GM12878 (cell line): ENCODE results near the gene ANGPTL2. TPM values are rescaled to one million over a fixed set of nuclear protein-coding genes. Genes with fewer than 3 reads are reported as not detected.

Experiments used
- ATAC-seq: fragments of 200-7000 bp; cut with Tn5 transposase; 3 replicates; pipeline ENCODE4 v1.9.1; 2020; ENCODE audit warnings: mild to moderate bottlenecking, moderate library complexity
- BruUV-seq: library from RNA; stranded (reverse); fragments of 400-500 nt; replicated peaks from 2 replicates; lab custom pipeline; 2021; lab: Mats Ljungman, UMichigan
- CTCF ChIA-PET: fragments of 300-600 bp; sonication (Branson Sonifier 250); formaldehyde crosslinking; extraction: SDS; loops from one replicate; lab custom pipeline; 2021; ENCODE audit warnings: inconsistent platforms; lab: Yijun Ruan, JAX
- POLR2A ChIA-PET: fragments of 350-600 bp; formaldehyde crosslinking; extraction: SDS; loops from one replicate; lab custom pipeline; 2021; ENCODE audit warnings: inconsistent platforms; lab: Charles Lee
- RAD21 ChIA-PET: fragments of 300-600 bp; sonication (Branson Sonifier 250); formaldehyde crosslinking; loops from one replicate; lab custom pipeline; 2023; ENCODE audit warnings: antibody characterized with exemption; ENCODE audit not compliant: unreplicated experiment; lab: Charles Lee
- SMC1A ChIA-PET: fragments of 300-600 bp; sonication (Branson Sonifier 250); formaldehyde crosslinking; loops from one replicate; lab custom pipeline; 2023; ENCODE audit not compliant: unreplicated experiment, uncharacterized antibody; lab: Charles Lee
- DNase-seq: peaks from one replicate; pipeline ENCODE4 v3.0.0-alpha.2; 2011; ENCODE audit warnings: low read depth, low spot score
- FAIRE-seq: peaks from 3 replicates; lab custom pipeline; 2011; peaks lifted over from hg19 to GRCh38; lab: Jason Lieb, UNC
- H2AFZ ChIP-seq: 2 replicates; pipeline ENCODE4 v1.6.0; 2011; ENCODE audit warnings: low read depth, low read length, control low read depth; ENCODE audit not compliant: control insufficient read depth
- H3K27ac ChIP-seq: 2 replicates; pipeline ENCODE4 v1.5.1; 2011; ENCODE audit warnings: control low read depth; ENCODE audit not compliant: control insufficient read depth, insufficient read depth
- H3K27me3 ChIP-seq, 2 experiments: replicated peaks in 1 of 2; 2 replicates each; pipeline versions ENCODE4 v1.6.0 to v1.6.1; 2011; ENCODE audit warnings: low read length in 1 of 2; ENCODE audit not compliant: control insufficient read depth in 2 of 2, insufficient read depth in 2 of 2
- H3K36me3 ChIP-seq, 2 experiments: 2 replicates each; pipeline ENCODE4 v1.5.1; 2011; ENCODE audit warnings: low read length in 1 of 2; ENCODE audit not compliant: control insufficient read depth in 2 of 2, insufficient read depth in 2 of 2
- H3K4me1 ChIP-seq: 2 replicates; pipeline ENCODE4 v1.6.1; 2011; ENCODE audit warnings: mild to moderate bottlenecking, low read length, moderate library complexity, mixed read lengths; ENCODE audit not compliant: control insufficient read depth, insufficient read depth
- H3K4me2 ChIP-seq: 2 replicates; pipeline ENCODE4 v1.6.0; 2011; ENCODE audit warnings: control low read depth; ENCODE audit not compliant: control insufficient read depth, insufficient read depth
- H3K4me3 ChIP-seq: fragments of 200-600 bp; sonication (generic); 2 replicates; pipeline ENCODE4 v1.5.1; 2016
- H3K79me2 ChIP-seq: 2 replicates; pipeline ENCODE4 v1.6.0; 2011; ENCODE audit warnings: low read length; ENCODE audit not compliant: control insufficient read depth, insufficient read depth
- H3K9ac ChIP-seq: 2 replicates; pipeline ENCODE4 v1.8.0; 2011; ENCODE audit warnings: low read length, control low read depth, mixed read lengths; ENCODE audit not compliant: control insufficient read depth, insufficient read depth
- H3K9me3 ChIP-seq: replicated peaks from 3 replicates; pipeline ENCODE4 v1.5.1; 2011; ENCODE audit warnings: mild to moderate bottlenecking, low read length; ENCODE audit not compliant: control insufficient read depth, insufficient read depth
- H4K20me1 ChIP-seq: 2 replicates; pipeline ENCODE4 v1.6.0; 2011; ENCODE audit not compliant: control insufficient read depth, insufficient read depth
- CREM ChIP-seq: IDR thresholded peaks from 2 replicates; pipeline ENCODE4 v1.6.1; 2014; ENCODE audit warnings: antibody characterized with exemption, low read depth
- WGBS: methylation state at CpG from one replicate; pipeline ENCODE4 v1.1.6; 2016; ENCODE audit warnings: low lambda C conversion rate; ENCODE audit not compliant: insufficient replicate concordance, insufficient coverage; ENCODE audit errors: missing lambda C conversion rate; 5-methylcytosine and 5-hydroxymethylcytosine counted together
- in situ Hi-C: fragments of 300-500 bp; cut with MboI; formaldehyde crosslinking; loops from 9 replicates; pipeline ENCODE4 v1.14.3; 2018; ENCODE audit warnings: mixed read lengths
- intact Hi-C: fragments of 100-400 bp; cut with micrococcal nuclease; formaldehyde crosslinking; loops from one replicate; pipeline ENCODE4 v1.14.2; 2022; ENCODE audit not compliant: unreplicated experiment
- polyA plus RNA-seq, 11 experiments: library from polyadenylated mRNA; depleted of rRNA in 4 of 11; unstranded in 6 of 11; stranded (reverse) in 5 of 11; fragments of >200 nt; fragmentation: Nextera tagmentation in 4 of 11; fragmentation: Illumina TruSeq in 1 of 11; extraction: Ambion mirVana in 4 of 11; extraction: Trizol in 1 of 11; gene quantifications; 1 replicate in 1 of 11; 2 replicates in 10 of 11; pipeline versions ENCODE4 v1.2.1 to v1.2.3, GENCODE V29; 2011 to 2016; ENCODE audit warnings: inconsistent platforms in 2 of 11, missing spikeins in 2 of 11, low read depth in 1 of 11
- total RNA-seq, 4 experiments: library from RNA; depleted of rRNA in 3 of 4; stranded (reverse); fragments of >200 nt in 3 of 4; fragmentation: Illumina TruSeq in 1 of 4; extraction: Trizol in 1 of 4; gene quantifications; 2 replicates each; pipeline versions ENCODE4 v1.2.1 to v1.2.3, GENCODE V29; 2013 to 2021
- TF ChIP-seq, protein P1 (sequence below): IDR thresholded peaks from 2 replicates; pipeline ENCODE4 v1.6.1; 2011; ENCODE audit warnings: borderline replicate concordance, low read depth, mild to moderate bottlenecking, moderate library complexity, low read length; ENCODE audit not compliant: insufficient read depth, poor library complexity, severe bottlenecking
- TF ChIP-seq, protein P2 (sequence below), 3 experiments: IDR thresholded peaks in 2 of 3; conservative IDR thresholded peaks in 1 of 3; 2 replicates each; pipeline ENCODE4 v1.5.1; 2011; ENCODE audit warnings: low read depth in 3 of 3, low read length in 3 of 3, mild to moderate bottlenecking in 3 of 3, control low read depth in 2 of 3, moderate library complexity in 2 of 3, inconsistent platforms in 1 of 3, mixed read lengths in 1 of 3; ENCODE audit not compliant: control insufficient read depth in 2 of 3, insufficient read depth in 1 of 3; ENCODE audit errors: extremely low read depth in 1 of 3

ANGPTL2 gene
- total and polyA plus RNA-seq, 10 of the 15 experiments (the other 5 are each of a cell fraction or from before 2014, with no cell fraction given), result 0.13 to 2.6 (median 0.82) TPM; not detected in 1

DNA sequence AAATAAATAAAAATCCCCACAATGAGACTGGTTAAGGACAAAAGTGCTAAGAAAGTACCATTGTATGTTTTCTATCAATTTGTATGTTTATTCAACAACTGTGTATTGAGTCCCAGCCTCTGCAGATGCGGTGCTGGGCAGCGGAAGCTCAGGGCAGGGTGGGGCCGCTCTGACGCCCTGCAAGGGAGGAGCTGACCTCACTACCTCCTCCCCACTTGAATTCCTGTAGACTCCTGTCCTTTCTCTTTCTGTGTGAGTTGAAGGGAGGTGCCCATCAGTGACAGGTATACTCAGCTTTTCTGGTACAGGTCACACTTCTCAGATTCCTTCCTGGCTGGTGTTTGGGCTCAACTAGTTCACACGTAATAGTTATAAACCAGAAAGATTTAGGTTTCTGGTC is 27.0 kb downstream of the ANGPTL2 start (continued):
- TF ChIP-seq, protein P1, sequence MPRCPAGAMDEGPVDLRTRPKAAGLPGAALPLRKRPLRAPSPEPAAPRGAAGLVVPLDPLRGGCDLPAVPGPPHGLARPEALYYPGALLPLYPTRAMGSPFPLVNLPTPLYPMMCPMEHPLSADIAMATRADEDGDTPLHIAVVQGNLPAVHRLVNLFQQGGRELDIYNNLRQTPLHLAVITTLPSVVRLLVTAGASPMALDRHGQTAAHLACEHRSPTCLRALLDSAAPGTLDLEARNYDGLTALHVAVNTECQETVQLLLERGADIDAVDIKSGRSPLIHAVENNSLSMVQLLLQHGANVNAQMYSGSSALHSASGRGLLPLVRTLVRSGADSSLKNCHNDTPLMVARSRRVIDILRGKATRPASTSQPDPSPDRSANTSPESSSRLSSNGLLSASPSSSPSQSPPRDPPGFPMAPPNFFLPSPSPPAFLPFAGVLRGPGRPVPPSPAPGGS, result no peak

DNA sequence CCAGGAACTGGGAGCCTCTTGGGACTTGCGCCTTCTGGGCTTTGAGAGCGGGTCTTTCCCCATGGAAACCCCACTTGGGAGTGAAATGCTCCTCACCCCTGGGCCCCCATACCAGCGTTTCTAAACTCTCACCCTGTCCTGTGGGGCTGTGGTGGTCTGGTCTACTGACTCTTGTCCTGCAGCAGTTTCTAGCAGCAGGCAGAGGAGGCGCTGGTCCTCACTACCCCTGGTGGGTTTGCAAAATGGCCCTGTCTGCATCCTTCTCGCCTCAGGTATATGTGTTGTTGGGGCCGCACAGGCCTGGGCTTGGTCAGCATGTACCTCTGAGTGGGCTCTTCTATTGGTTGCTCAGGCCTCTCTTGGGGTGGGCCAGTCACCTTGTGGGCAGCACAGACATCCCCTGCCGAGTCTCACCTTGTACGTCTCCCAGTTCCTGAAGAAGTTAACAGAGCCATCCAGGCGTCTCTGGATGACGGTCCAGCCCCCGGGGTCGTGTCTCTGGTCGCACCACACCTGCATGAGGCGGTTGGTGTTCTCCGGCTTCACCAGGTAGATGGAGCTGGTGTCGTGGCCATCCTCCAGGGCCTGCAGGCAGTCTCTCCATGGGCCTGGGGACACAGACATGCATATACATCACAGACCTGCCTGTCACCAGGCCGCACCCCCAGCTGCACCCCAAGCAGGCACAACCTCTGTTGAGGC is 29.0 kb downstream of the ANGPTL2 start:
- WGBS, result 87% methylated on average over 17 of the region's 17 CpGs
- Histone ChIP-seq H3K36me3 (no peaks in the 10 kb centered on the region), H4K20me1 (no peaks in the 10 kb centered on the region), H3K4me1 (no peaks in the 10 kb centered on the region), H2AFZ (no peak overlapping the region), H3K9me3 (no peaks in the 10 kb centered on the region), H3K9ac (no peak overlapping the region), H3K4me2 (no peak overlapping the region), H3K27me3 (no peaks in the 10 kb centered on the region), H3K27ac (no peak overlapping the region), H3K4me3 (no peak overlapping the region), H3K79me2 (no peaks in the 10 kb centered on the region)
- ChIA-PET SMC1A (interaction anchor here (1.1 to 1.8 kb wide), 4 partner anchors 16 to 109 kb away, joined by 3 to 4 read pairs (median 4); no protein-coding TSS in a partner anchor), CTCF (interaction anchor here (0.9 kb wide), 2 partner anchors 10 to 107 kb away, joined by 3 to 4 read pairs; no protein-coding TSS in a partner anchor), POLR2A (no interaction called here), RAD21 (no interaction called here)
- in situ Hi-C loops, result no loop called here
- intact Hi-C loops, result no loop called here
- DNase-seq, result no peak
- ATAC-seq, result no peak
- TF ChIP-seq CREM, result no peak
- TF ChIP-seq, protein P2, sequence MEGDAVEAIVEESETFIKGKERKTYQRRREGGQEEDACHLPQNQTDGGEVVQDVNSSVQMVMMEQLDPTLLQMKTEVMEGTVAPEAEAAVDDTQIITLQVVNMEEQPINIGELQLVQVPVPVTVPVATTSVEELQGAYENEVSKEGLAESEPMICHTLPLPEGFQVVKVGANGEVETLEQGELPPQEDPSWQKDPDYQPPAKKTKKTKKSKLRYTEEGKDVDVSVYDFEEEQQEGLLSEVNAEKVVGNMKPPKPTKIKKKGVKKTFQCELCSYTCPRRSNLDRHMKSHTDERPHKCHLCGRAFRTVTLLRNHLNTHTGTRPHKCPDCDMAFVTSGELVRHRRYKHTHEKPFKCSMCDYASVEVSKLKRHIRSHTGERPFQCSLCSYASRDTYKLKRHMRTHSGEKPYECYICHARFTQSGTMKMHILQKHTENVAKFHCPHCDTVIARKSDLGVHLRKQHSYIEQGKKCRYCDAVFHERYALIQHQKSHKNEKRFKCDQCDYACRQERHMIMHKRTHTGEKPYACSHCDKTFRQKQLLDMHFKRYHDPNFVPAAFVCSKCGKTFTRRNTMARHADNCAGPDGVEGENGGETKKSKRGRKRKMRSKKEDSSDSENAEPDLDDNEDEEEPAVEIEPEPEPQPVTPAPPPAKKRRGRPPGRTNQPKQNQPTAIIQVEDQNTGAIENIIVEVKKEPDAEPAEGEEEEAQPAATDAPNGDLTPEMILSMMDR (IDR thresholded peaks at IDR 0.05 in 2 of 3, conservative IDR thresholded peaks at IDR 0.05 in 1 of 3; ENCODE audit: control insufficient read depth in 2 of 3, extremely low read depth in 1 of 3, insufficient read depth in 1 of 3, low read depth in 3 of 3, low read length in 3 of 3), result peak in 1 of 3 experiments; percentile 10; a peak in 1 of 6 replicates
- BruUV-seq, result no TSS peak
- no peak for FAIRE-seq
